Measurements from ENCODE around the gene PCP2.

The PCP2 gene

DNA sequence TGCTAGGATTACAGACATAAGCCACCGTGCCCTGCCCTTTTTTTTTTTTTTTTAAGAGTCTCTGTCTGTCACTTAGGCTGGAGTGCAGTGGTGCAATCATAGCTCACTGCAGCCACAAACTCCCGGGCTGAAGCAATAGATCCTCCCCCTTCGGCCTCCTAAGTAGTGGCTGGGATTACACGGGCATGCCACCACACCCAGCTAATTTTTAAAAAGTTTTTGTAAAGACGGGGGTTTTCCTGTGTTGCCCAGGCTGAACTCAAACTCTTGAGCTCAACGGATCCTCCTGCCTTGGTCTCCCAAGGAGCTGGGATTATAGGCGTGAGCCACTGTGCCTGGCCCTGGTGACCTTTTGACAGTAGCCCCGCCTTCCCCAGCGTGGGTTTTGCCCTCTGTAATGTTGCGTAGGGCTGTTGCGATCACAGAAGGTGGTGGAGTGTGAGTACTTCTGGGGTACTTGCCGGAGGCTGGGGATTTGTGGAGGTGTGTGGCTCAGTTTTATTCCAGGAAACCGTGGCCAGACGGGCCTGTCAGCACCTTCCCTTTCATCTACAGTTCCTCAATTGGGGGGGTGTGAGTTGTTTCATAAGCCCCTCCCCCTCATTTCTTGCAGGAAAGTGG, 23.7 kb upstream of the PCP2 start:
- no peaks in the 10 kb centered on the region for H3K4me1 ChIP-seq (ENCODE audit: control insufficient read depth, low read depth, low read length)
- no peak overlapping the region for H3K27ac ChIP-seq (ENCODE audit: low read length)
- no peak overlapping the region for H3K4me3 ChIP-seq (ENCODE audit: low read length)
- no peaks in the 10 kb centered on the region for H3K9me3 ChIP-seq (ENCODE audit: control insufficient read depth, low read depth, low read length)
- no peaks in the 10 kb centered on the region for H3K36me3 ChIP-seq (ENCODE audit: control insufficient read depth, low read depth, low read length)
- peaks cover 22% of the 10 kb centered on the region for H3K27me3 ChIP-seq (ENCODE audit: control insufficient read depth, insufficient read depth, low read length)
- H3K9ac ChIP-seq (ENCODE audit: low read length), result no peak overlapping the region

DNA sequence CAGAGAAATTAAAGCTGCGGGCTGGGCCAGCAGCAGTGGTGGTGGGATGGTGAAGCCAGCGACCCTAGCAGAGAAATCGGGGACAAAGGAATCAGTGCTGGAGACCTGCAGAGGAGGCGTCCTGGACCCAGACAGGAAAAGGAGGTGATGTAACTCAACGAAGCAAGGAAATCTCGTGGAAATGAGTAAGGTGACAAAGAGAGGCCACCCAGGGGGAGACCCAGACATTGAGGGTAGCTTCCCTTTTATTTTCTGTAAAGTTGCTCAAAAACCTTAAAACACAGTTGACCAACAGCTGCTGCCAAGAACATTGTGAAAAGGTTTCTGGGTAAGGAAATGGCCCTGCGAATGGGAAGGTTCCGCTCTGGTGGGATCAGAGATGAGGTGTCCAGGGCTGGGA, 22.1 kb upstream of the PCP2 start:
- H3K36me3 ChIP-seq (ENCODE audit: control insufficient read depth, low read depth, low read length), result no peaks in the 10 kb centered on the region
- peaks cover 31% of the 10 kb centered on the region for H3K27me3 ChIP-seq (ENCODE audit: control insufficient read depth, insufficient read depth, low read length)
- H3K9me3 ChIP-seq (ENCODE audit: control insufficient read depth, low read depth, low read length), result no peaks in the 10 kb centered on the region
- no peak overlapping the region for H3K4me3 ChIP-seq (ENCODE audit: low read length)
- no peak overlapping the region for H3K9ac ChIP-seq (ENCODE audit: low read length)
- H3K4me1 ChIP-seq (ENCODE audit: control insufficient read depth, low read depth, low read length), result no peaks in the 10 kb centered on the region
- H3K27ac ChIP-seq (ENCODE audit: low read length), result no peak overlapping the region

DNA sequence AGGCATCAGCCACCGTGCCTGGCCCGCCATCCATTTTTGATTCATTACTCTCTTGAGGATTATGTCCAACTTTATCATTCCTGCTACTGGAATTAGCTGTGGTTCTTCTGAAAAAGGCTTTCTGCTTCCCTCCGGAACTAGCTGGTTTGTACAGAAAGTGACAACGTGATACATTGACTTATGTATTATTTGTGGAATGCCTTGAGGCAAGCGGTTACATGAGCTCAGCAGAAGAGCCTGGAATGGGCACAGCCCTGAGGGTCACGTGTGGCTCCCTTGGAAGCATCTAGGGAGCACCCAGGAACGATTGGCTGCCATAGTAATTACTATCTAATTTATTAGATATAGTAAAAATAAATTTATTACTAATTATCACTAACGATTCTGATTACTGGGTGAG, 20.9 kb upstream of the PCP2 start:
- Histone ChIP-seq H3K4me3 (ENCODE audit: low read length) (no peak overlapping the region), H3K27ac (ENCODE audit: low read length) (no peak overlapping the region), H3K9me3 (ENCODE audit: control insufficient read depth, low read depth, low read length) (no peaks in the 10 kb centered on the region), H3K27me3 (ENCODE audit: control insufficient read depth, insufficient read depth, low read length) (peaks cover 33% of the 10 kb centered on the region), H3K4me1 (ENCODE audit: control insufficient read depth, low read depth, low read length) (no peaks in the 10 kb centered on the region), H3K9ac (ENCODE audit: low read length) (no peak overlapping the region), H3K36me3 (ENCODE audit: control insufficient read depth, low read depth, low read length) (no peaks in the 10 kb centered on the region)

DNA sequence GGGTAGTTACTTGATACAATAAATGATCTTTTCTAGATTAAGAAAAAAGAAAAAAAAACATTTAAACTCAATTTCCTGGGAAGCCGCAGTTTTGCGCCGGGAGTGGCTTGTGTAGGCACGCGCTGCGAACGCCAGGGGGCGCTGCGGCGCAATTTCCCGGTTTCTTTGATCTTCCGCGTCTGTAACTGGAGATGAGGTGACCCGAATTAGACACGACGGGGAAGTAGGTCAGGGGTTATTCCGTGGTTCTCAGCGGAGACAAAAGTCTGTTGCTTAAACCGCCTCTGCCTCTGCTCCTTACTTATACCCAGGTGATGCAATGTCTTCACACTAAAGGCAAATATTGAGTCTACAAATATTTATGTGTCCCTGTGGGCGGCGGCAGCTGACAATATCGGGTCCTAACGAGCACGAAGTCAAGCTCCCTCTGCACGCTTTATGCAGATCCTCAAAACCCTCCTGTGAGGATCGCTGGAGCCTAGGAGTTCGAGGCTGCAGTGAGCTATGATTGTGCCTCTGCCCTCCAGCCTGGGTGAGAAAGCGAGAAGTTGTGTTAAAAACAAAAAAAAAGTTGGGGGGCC, 18.6 kb upstream of the PCP2 start:
- Histone ChIP-seq H3K9ac (ENCODE audit: low read length) (no peak overlapping the region), H3K9me3 (ENCODE audit: control insufficient read depth, low read depth, low read length) (no peaks in the 10 kb centered on the region), H3K27me3 (ENCODE audit: control insufficient read depth, insufficient read depth, low read length) (peaks cover 33% of the 10 kb centered on the region), H3K36me3 (ENCODE audit: control insufficient read depth, low read depth, low read length) (no peaks in the 10 kb centered on the region), H3K4me1 (ENCODE audit: control insufficient read depth, low read depth, low read length) (no peaks in the 10 kb centered on the region), H3K27ac (ENCODE audit: low read length) (no peak overlapping the region), H3K4me3 (ENCODE audit: low read length) (no peak overlapping the region)

DNA sequence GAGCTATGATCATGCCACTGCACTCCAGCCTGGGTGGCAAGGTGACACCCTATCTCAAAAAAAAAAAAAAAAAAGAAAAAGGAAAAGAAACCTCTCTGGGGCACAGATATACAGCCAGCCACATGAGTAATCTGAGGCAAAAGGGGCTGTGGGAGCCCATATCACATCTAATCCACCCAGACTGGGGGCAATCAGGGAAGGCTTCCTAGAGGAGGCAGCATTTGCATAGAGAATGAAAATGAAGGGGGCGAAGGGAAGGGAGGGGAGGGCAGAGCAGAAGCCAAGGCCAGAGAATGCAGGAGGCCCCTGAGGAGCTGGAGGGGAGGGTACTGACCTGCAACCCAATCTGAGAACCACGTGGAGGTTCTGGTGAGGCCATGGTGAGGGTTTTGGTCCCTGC, 16.6 kb upstream of the PCP2 start:
- H3K36me3 ChIP-seq (ENCODE audit: control insufficient read depth, low read depth, low read length), result no peaks in the 10 kb centered on the region

DNA sequence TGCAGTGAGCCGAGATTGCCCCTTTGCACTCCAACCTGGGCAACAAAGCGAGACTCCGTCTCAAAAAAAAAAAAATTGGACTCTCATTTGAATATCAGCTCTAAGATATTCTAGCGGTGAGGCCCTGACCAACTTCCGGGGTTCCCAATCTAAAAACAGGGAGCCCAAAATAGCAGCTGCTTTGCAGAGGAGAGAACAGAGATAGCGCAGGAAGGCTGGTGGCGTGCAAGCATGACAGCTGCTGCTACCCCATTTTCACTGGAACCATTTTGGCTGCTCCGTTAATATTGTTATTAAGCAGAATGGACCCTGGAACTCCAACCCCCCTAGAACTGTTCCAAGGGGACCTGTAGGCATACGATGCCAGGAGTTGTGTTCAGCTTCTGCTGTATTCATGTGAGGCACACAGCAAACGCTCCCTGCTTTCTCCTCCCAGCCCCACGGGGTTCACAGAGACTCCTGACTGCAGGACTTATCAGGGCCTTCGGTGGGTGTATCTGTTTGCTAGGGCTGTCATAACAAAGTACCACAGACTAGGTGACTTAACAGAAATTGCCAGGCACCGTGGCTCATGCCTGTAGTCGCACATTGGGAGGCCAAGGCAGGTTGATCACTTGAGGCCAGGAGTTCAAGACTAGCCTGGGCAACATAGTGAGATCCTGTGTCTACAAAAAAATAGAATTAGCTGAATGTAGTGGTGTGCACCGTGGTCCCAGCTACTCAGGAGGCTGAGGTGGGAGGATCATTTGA, 14.9 kb upstream of the PCP2 start:
- H3K4me3 ChIP-seq (ENCODE audit: low read length), result no peak overlapping the region
- no peak overlapping the region for H3K27ac ChIP-seq (ENCODE audit: low read length)
- no peaks in the 10 kb centered on the region for H3K9me3 ChIP-seq (ENCODE audit: control insufficient read depth, low read depth, low read length)
- H3K4me1 ChIP-seq (ENCODE audit: control insufficient read depth, low read depth, low read length), result no peaks in the 10 kb centered on the region
- no peaks in the 10 kb centered on the region for H3K36me3 ChIP-seq (ENCODE audit: control insufficient read depth, low read depth, low read length)
- peaks cover 23% of the 10 kb centered on the region for H3K27me3 ChIP-seq (ENCODE audit: control insufficient read depth, insufficient read depth, low read length)
- no peak overlapping the region for H3K9ac ChIP-seq (ENCODE audit: low read length)

More for the DNA sequence above, 16.6 kb upstream of the PCP2 start:
- H3K27me3 ChIP-seq (ENCODE audit: control insufficient read depth, insufficient read depth, low read length), result peaks cover 28% of the 10 kb centered on the region
- no peaks in the 10 kb centered on the region for H3K9me3 ChIP-seq (ENCODE audit: control insufficient read depth, low read depth, low read length)
- H3K4me3 ChIP-seq (ENCODE audit: low read length), result no peak overlapping the region
- no peak overlapping the region for H3K9ac ChIP-seq (ENCODE audit: low read length)
- no peaks in the 10 kb centered on the region for H3K4me1 ChIP-seq (ENCODE audit: control insufficient read depth, low read depth, low read length)
- H3K27ac ChIP-seq (ENCODE audit: low read length), result no peak overlapping the region

DNA sequence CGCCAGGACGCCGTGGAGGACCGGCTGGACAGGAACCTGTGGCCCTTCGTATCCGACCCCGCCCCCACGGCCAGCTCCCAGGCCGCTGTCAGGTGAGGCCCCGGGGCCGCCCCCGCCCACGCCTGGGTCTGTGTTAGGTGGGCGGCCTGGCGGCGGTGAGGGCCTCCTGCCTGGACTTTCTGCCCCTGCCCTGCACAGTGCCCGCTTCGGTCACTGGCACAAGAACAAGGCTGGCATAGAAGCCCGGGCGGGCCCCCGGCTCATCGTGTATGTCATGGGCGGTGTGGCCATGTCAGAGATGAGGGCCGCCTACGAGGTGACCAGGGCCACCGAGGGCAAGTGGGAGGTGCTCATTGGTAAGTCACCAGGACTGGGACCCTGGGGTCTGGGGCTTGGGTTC, 13.6 kb upstream of the PCP2 start:
- Histone ChIP-seq H3K9ac (ENCODE audit: low read length) (no peak overlapping the region), H3K4me1 (ENCODE audit: control insufficient read depth, low read depth, low read length) (no peaks in the 10 kb centered on the region), H3K27me3 (ENCODE audit: control insufficient read depth, insufficient read depth, low read length) (peaks cover 10% of the 10 kb centered on the region), H3K4me3 (ENCODE audit: low read length) (no peak overlapping the region), H3K27ac (ENCODE audit: low read length) (no peak overlapping the region), H3K9me3 (ENCODE audit: control insufficient read depth, low read depth, low read length) (no peaks in the 10 kb centered on the region), H3K36me3 (ENCODE audit: control insufficient read depth, low read depth, low read length) (no peaks in the 10 kb centered on the region)

DNA sequence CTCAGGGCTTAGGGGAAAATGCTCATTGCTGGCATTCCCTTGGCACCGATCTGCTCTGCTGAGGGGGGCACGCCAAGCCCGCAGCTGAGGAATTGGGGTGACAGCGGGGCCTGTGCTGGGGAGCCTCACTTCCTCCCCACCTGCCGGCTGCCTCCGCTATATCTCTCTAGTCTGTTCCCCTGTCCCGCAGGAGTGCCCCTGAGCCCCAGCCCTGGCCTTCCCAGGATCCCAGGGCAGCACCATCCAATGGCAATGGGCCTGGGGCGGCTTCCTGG, 12.8 kb upstream of the PCP2 start:
- Histone ChIP-seq H3K9me3 (ENCODE audit: control insufficient read depth, low read depth, low read length) (no peaks in the 10 kb centered on the region), H3K27ac (ENCODE audit: low read length) (no peak overlapping the region), H3K4me1 (ENCODE audit: control insufficient read depth, low read depth, low read length) (no peaks in the 10 kb centered on the region), H3K4me3 (ENCODE audit: low read length) (no peak overlapping the region), H3K27me3 (ENCODE audit: control insufficient read depth, insufficient read depth, low read length) (peaks cover 10% of the 10 kb centered on the region), H3K36me3 (ENCODE audit: control insufficient read depth, low read depth, low read length) (no peaks in the 10 kb centered on the region), H3K9ac (ENCODE audit: low read length) (no peak overlapping the region)

DNA sequence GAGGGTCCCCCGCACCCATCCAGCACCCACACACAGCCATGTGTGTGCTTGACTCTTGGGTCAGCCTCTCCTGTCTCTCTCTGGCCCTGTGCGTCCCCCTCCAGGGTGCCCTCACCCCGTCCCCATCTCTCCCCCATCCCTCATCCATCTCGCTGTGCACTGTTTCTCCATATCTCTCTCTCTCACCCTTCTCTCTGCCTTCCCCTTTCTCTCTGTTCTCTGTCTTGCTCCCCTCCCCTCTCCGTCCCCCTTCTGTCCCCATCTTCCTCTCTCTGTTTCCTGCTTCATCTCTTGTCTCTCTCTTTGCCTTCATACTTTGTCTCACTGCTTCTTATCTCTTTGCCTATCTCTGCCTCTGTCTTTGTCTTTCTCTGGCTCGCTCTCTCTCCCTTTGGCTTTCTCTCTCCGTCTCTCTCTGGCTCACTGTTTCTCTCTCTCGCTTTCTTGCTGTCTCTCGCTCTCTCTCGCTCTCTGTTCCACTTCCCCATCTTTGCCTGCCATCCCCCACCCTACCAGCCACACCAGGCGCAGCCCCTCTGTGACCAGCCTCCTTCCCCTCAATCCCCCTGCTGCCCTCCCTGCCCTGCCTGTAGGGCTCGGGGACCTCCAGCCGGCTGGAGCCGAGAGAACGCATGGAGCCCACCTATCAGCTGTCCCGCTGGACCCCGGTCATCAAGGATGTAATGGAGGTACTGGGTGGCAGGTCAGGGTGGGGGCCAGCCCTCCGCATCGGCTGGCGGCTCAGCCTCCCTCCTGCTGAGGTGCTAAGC, 12.3 kb upstream of the PCP2 start:
- H3K4me3 ChIP-seq (ENCODE audit: low read length), result no peak overlapping the region
- peaks cover 5% of the 10 kb centered on the region for H3K27me3 ChIP-seq (ENCODE audit: control insufficient read depth, insufficient read depth, low read length)
- H3K4me1 ChIP-seq (ENCODE audit: control insufficient read depth, low read depth, low read length), result no peaks in the 10 kb centered on the region
- H3K9ac ChIP-seq (ENCODE audit: low read length), result no peak overlapping the region
- H3K36me3 ChIP-seq (ENCODE audit: control insufficient read depth, low read depth, low read length), result no peaks in the 10 kb centered on the region
- no peak overlapping the region for H3K27ac ChIP-seq (ENCODE audit: low read length)
- H3K9me3 ChIP-seq (ENCODE audit: control insufficient read depth, low read depth, low read length), result no peaks in the 10 kb centered on the region

DNA sequence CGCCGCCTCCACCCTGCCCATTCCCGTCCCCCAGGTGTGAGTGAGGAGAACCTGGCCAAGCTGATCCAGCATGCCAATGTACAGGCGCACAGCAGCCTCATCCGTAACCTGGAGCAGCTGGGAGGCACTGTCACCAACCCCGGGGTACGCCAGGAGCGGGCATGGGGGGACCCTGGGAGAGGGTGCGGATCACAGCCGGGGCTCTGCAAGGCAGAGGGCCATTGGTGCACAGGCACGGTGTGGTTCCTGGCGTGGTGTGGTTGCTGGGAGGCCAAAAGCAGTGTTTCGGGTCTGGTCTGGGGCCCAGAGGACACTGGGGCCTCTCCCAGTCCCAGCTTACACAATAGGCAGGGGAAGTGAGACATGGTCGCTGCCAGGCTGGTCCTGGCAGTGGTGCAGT, 11.6 kb upstream of the PCP2 start:
- no peaks in the 10 kb centered on the region for H3K36me3 ChIP-seq (ENCODE audit: control insufficient read depth, low read depth, low read length)
- H3K4me3 ChIP-seq (ENCODE audit: low read length), result no peak overlapping the region
- H3K4me1 ChIP-seq (ENCODE audit: control insufficient read depth, low read depth, low read length), result no peaks in the 10 kb centered on the region
- H3K9ac ChIP-seq (ENCODE audit: low read length), result no peak overlapping the region
- no peaks in the 10 kb centered on the region for H3K9me3 ChIP-seq (ENCODE audit: control insufficient read depth, low read depth, low read length)
- H3K27me3 ChIP-seq (ENCODE audit: control insufficient read depth, insufficient read depth, low read length), result no peaks in the 10 kb centered on the region
- H3K27ac ChIP-seq (ENCODE audit: low read length), result no peak overlapping the region

DNA sequence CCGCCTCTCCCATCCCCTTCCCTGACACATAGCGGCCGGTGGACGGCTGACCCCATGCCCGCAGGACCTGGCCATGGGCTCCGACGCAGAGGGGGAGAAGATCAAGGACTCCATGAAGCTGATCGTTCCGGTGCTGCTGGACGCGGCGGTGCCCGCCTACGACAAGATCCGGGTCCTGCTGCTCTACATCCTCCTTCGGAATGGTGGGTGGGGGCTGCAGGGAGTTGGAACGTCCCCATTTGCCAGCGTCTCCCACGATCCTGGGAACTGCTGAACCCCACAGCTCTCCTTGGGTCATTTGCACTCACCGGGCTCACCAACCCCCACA, 11.0 kb upstream of the PCP2 start:
- Histone ChIP-seq H3K9me3 (ENCODE audit: control insufficient read depth, low read depth, low read length) (no peaks in the 10 kb centered on the region), H3K4me3 (ENCODE audit: low read length) (no peak overlapping the region), H3K36me3 (ENCODE audit: control insufficient read depth, low read depth, low read length) (no peaks in the 10 kb centered on the region), H3K27me3 (ENCODE audit: control insufficient read depth, insufficient read depth, low read length) (no peaks in the 10 kb centered on the region), H3K4me1 (ENCODE audit: control insufficient read depth, low read depth, low read length) (no peaks in the 10 kb centered on the region), H3K9ac (ENCODE audit: low read length) (no peak overlapping the region), H3K27ac (ENCODE audit: low read length) (no peak overlapping the region)
